ENCODE measurements around the gene COMT. TPM values are rescaled to one million over a fixed set of nuclear protein-coding genes. Genes with fewer than 3 reads are reported as not detected.

Gene COMT
- total and polyA plus RNA-seq, 9 of the 15 experiments (the other 6 are each of a cell fraction or from before 2014, with no cell fraction given), result 12.5 to 351 (median 155) TPM

DNA sequence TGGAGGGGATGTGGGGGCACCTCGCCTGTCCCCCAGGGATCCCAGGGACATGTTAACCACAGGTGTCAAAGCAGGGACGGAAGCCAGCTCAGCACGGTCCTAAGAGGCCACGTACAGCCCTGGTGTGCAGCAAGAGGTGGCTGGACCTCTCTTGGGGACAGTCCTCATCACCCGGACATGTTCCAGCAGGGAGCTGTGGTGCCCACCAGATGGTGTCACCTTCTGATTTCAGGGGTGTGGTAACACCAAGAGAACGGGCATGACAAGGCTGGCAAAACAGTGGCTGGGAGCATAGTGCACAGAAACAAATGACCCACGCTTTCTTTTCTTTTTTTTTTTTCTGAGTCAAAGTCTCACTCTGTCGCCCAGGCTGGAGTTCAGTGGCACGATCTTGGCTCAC, 25.6 kb upstream of the COMT start (continued):
- TF ChIP-seq, protein P1, sequence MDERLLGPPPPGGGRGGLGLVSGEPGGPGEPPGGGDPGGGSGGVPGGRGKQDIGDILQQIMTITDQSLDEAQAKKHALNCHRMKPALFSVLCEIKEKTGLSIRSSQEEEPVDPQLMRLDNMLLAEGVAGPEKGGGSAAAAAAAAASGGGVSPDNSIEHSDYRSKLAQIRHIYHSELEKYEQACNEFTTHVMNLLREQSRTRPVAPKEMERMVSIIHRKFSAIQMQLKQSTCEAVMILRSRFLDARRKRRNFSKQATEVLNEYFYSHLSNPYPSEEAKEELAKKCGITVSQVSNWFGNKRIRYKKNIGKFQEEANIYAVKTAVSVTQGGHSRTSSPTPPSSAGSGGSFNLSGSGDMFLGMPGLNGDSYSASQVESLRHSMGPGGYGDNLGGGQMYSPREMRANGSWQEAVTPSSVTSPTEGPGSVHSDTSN (CRISPR knock-in tag; IDR thresholded peaks at IDR 0.05; ENCODE audit: low read depth), result peak; percentile 41
- TF ChIP-seq, protein P1 (tag; conservative IDR thresholded peaks at IDR 0.05; ENCODE audit: low read depth), result no peak
- no peak for TF ChIP-seq ZNF76 (CRISPR knock-in tag; IDR thresholded peaks at IDR 0.05; ENCODE audit: borderline replicate concordance)
- TF ChIP-seq SRF (CRISPR knock-in tag; IDR thresholded peaks at IDR 0.05), result no peak
- no peak for TF ChIP-seq JUND (IDR thresholded peaks at IDR 0.05; ENCODE audit: borderline replicate concordance, low read depth, low read length)
- TF ChIP-seq JUND (tag; IDR thresholded peaks at IDR 0.05; ENCODE audit: borderline replicate concordance, low read depth, low read length), result no peak
- TF ChIP-seq HDAC2 (IDR thresholded peaks at IDR 0.05), result no peak
- 0 out of 2 replicates have a peak, but pooled peaks have one; percentile 80 for TF ChIP-seq PRMT5 (CRISPR knock-in tag; IDR thresholded peaks at IDR 0.05)
- TF ChIP-seq SAFB (IDR thresholded peaks at IDR 0.05; ENCODE audit: borderline replicate concordance, low read depth, low read length), result no peak
- peak; percentile 81 for TF ChIP-seq WHSC1 (IDR thresholded peaks at IDR 0.05; ENCODE audit: low read length)
- no peak for TF ChIP-seq HNRNPH1 (optimal IDR thresholded peaks at IDR 0.05; ENCODE audit: low read depth, low read length)
- TF ChIP-seq, protein P2, sequence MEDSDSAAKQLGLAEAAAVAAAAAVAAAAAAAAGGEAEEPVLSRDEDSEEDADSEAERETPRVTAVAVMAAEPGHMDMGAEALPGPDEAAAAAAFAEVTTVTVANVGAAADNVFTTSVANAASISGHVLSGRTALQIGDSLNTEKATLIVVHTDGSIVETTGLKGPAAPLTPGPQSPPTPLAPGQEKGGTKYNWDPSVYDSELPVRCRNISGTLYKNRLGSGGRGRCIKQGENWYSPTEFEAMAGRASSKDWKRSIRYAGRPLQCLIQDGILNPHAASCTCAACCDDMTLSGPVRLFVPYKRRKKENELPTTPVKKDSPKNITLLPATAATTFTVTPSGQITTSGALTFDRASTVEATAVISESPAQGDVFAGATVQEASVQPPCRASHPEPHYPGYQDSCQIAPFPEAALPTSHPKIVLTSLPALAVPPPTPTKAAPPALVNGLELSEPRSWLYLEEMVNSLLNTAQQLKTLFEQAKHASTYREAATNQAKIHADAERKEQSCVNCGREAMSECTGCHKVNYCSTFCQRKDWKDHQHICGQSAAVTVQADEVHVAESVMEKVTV (CRISPR knock-in tag; IDR thresholded peaks at IDR 0.05), result no peak
- TF ChIP-seq, protein P3, sequence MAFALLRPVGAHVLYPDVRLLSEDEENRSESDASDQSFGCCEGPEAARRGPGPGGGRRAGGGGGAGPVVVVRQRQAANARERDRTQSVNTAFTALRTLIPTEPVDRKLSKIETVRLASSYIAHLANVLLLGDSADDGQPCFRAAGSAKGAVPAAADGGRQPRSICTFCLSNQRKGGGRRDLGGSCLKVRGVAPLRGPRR (CRISPR knock-in tag; IDR thresholded peaks at IDR 0.05), result no peak
- TF ChIP-seq BRCA1 (IDR thresholded peaks at IDR 0.05), result no peak
- TF ChIP-seq BRCA1 (CRISPR knock-in tag; IDR thresholded peaks at IDR 0.05), result no peak
- TF ChIP-seq, protein P4, sequence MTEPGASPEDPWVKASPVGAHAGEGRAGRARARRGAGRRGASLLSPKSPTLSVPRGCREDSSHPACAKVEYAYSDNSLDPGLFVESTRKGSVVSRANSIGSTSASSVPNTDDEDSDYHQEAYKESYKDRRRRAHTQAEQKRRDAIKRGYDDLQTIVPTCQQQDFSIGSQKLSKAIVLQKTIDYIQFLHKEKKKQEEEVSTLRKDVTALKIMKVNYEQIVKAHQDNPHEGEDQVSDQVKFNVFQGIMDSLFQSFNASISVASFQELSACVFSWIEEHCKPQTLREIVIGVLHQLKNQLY (CRISPR knock-in tag; conservative IDR thresholded peaks at IDR 0.05), result 0 out of 4 replicates have a peak, but pooled peaks of 1 of the 2 experiments have one; percentile 24
- TF ChIP-seq, protein P5, sequence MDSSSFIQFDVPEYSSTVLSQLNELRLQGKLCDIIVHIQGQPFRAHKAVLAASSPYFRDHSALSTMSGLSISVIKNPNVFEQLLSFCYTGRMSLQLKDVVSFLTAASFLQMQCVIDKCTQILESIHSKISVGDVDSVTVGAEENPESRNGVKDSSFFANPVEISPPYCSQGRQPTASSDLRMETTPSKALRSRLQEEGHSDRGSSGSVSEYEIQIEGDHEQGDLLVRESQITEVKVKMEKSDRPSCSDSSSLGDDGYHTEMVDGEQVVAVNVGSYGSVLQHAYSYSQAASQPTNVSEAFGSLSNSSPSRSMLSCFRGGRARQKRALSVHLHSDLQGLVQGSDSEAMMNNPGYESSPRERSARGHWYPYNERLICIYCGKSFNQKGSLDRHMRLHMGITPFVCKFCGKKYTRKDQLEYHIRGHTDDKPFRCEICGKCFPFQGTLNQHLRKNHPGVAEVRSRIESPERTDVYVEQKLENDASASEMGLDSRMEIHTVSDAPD (CRISPR knock-in tag; IDR thresholded peaks at IDR 0.05), result no peak
- no peak for TF ChIP-seq SMAD4 (CRISPR knock-in tag; conservative IDR thresholded peaks at IDR 0.05)
- peak in 1 of 2 experiments; percentile 82; a peak in 1 of 3 replicates for TF ChIP-seq CBX3 (IDR thresholded peaks at IDR 0.05; ENCODE audit: borderline replicate concordance in 1 of 2, low read length in 2 of 2)
